Measurements from ENCODE around the gene FLYWCH1. TPM values are rescaled to one million over a fixed set of nuclear protein-coding genes. Genes with fewer than 3 reads are reported as not detected.

The FLYWCH1 gene
- total RNA-seq, 2 donors from 2014 or later = 66.6 to 85.7 TPM

DNA sequence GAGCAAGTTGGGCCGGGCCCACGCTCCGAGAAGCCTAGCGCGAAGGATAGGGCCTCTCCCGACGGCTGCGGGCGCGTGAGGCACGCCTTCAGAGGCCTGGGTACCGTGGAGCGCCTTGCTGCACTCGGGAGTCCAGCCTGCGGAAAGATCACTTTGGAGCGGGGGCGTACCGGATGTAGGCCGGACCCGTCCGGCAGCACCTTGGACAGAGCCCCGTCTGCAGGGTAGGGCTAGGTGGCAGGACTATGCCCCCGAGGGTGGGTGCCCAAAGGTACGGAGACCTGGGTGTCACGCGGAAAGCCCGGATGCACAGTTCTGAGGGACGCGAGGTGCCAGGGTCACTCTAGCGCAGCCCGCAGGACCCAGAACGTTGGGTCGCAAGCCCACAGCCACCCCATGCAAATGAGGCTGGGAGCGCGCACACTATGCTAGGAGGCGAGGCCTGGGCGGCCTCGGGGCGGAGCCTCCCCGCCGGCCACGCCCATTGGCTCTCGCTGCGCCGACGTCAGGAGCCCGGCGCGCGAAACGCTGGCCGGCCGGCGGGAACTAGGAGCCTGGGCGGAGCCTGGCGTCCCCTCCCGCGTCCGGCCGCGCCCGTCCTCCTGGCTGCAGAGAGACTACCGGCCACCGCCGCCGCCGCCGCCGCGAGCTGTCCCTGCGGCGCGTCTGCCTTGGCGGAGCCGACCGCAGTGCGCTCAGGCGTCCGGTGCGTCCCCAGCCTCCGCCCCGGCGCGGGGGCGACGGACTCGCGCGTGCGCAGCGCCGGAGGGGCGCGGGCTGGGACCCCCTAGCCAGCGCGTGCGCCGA lies 57.2 kb downstream of the FLYWCH1 start, which contains the start of gene PAQR4:
Gene PAQR4, plus strand, starts transcription at position 611 of the 807 bp plus-strand sequence. CDS start 327 bp downstream, outside the sequence.
- peaks cover 5 to 7% of the 10 kb centered on the region in 2 donors for H3K27me3 Mint-ChIP-seq
- H3K4me3 Mint-ChIP-seq = peak within 1 kb of the TSS; percentile 76
- H3K9me3 Mint-ChIP-seq = no peaks in the 10 kb centered on the region

DNA sequence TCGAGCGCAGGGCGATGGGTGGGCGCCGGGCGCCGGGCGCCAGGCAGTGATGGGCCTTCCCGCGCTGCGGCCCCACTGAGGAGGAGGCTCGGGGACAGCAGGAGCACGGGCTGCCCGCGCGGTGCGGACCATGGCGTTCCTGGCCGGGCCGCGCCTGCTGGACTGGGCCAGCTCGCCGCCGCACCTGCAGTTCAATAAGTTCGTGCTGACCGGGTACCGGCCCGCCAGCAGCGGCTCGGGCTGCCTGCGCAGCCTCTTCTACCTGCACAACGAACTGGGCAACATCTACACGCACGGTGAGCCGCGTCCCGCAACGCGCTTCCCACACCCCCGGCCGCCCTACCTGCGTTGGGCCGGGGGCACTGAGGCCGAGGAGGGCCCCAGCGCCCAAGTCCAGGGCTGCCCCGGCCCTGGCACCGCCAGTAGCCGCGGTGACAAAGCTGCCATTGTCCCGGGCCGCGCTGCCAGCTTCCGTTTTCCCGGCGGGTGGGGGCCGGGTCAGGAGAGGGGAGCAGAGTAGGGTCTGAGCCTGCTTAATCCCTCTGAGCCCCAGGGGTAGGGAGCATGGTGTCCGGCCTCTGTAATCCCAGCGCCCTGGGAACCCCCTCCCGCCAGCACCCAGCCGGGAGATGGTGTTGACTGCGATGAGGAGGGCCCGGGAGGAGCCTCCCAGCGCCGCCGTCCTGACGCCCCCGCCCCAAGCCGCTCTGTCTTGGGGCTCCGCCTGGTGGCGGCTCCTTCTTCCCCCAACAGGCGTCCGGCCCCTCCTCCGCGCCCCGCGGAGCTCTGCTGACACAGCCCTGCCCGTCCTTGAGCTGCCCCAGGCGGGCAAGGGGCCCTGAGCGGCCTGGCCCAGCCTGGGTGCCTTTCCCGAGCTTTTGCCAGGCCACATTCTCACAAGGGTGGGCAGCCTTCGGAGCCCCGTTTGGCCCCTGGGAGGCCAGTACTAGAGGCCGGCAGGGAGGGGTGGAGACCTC lies 58.1 kb downstream of the FLYWCH1 start:
- ATAC-seq = peak; percentile 62 to 73
- no peak overlapping the region for H3K27ac Mint-ChIP-seq
- H3K36me3 Mint-ChIP-seq = no peaks in the 10 kb centered on the region
- H3K27me3 Mint-ChIP-seq = peaks cover 5% of the 10 kb centered on the region in 2 donors
- peaks cover 14 to 26% of the 10 kb centered on the region in 2 donors for H3K4me1 Mint-ChIP-seq (ENCODE audit: low read depth in 2 of 2)
- H3K4me3 Mint-ChIP-seq = peak overlapping the region; percentile 67
- DNase-seq (ENCODE audit: low spot score) = no peak
- no peaks in the 10 kb centered on the region for H3K9me3 Mint-ChIP-seq

More for the DNA sequence above, 57.2 kb downstream of the FLYWCH1 start, which contains the start of gene PAQR4:
- DNase-seq (ENCODE audit: low spot score) (peak; percentile 92), ATAC-seq (peak; percentile 89 to 94)
- Mint-ChIP-seq H3K27ac (no peak within 1 kb of the TSS), H3K36me3 (no peaks in the 10 kb centered on the region), H3K4me1 (ENCODE audit: low read depth in 2 of 2) (peaks cover 17 to 26% of the 10 kb centered on the region in 2 donors)

DNA sequence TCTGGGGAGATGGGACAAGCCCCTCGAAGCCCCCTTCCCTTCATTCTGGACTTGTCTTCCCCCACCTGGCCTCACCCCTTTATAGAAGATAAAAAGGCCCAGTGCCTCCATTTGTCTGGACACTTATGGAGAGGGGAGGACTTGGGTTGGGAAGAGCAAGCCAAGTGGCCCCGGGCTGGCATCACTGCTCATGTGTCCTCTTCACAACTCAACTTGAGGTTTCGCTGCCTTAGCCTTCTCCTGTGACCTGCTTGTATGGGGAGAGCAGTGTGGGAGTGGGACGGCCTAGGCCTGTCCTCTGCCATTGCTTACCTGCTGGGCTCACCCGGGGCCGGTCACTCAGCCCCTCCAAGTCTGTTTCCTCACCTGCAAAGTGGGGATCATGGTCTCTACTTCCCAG lies 58.8 kb downstream of the FLYWCH1 start:
- Mint-ChIP-seq H3K36me3 (no peaks in the 10 kb centered on the region), H3K9me3 (no peaks in the 10 kb centered on the region), H3K4me1 (ENCODE audit: low read depth in 2 of 2) (peaks cover 14 to 26% of the 10 kb centered on the region in 2 donors), H3K27ac (peak overlapping the region in 1 of 2 donors; percentile 78), H3K27me3 (peaks cover 5% of the 10 kb centered on the region in 2 donors), H3K4me3 (peak overlapping the region; percentile 67)
- ATAC-seq (no peak), DNase-seq (ENCODE audit: low spot score) (no peak)

DNA sequence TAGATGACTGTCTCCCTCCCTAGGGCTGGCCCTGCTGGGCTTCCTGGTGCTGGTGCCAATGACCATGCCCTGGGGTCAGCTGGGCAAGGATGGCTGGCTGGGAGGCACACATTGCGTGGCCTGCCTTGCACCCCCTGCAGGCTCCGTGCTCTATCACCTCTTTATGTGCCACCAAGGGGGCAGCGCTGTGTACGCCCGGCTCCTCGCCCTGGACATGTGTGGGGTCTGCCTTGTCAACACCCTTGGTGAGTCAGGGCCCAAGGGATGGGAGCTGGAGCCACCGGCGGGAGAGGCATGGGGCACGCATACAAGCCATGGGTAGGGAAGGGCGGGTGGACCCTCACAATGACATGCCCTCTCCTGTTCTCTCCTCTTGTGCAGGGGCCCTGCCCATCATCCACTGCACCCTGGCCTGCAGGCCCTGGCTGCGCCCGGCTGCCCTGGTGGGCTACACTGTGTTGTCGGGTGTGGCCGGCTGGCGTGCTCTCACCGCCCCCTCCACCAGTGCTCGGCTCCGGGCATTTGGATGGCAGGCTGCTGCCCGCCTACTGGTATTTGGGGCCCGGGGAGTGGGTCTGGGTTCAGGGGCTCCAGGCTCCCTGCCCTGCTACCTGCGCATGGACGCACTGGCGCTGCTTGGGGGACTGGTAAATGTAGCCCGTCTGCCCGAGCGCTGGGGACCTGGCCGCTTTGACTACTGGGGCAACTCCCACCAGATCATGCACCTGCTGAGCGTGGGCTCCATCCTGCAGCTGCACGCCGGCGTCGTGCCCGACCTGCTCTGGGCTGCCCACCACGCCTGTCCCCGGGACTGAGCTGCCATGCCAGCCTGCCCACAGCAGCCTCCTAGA lies 59.6 kb downstream of the FLYWCH1 start:
- H3K4me1 Mint-ChIP-seq (ENCODE audit: low read depth in 2 of 2) = peaks cover 14 to 26% of the 10 kb centered on the region in 2 donors
- H3K27ac Mint-ChIP-seq = peak overlapping the region; percentile 53 to 78
- no peaks in the 10 kb centered on the region for H3K9me3 Mint-ChIP-seq
- H3K27me3 Mint-ChIP-seq = peaks cover 5% of the 10 kb centered on the region in 2 donors
- DNase-seq (ENCODE audit: low spot score) (no peak), ATAC-seq (no peak)
- H3K36me3 Mint-ChIP-seq = no peaks in the 10 kb centered on the region
- peak overlapping the region; percentile 67 for H3K4me3 Mint-ChIP-seq

DNA sequence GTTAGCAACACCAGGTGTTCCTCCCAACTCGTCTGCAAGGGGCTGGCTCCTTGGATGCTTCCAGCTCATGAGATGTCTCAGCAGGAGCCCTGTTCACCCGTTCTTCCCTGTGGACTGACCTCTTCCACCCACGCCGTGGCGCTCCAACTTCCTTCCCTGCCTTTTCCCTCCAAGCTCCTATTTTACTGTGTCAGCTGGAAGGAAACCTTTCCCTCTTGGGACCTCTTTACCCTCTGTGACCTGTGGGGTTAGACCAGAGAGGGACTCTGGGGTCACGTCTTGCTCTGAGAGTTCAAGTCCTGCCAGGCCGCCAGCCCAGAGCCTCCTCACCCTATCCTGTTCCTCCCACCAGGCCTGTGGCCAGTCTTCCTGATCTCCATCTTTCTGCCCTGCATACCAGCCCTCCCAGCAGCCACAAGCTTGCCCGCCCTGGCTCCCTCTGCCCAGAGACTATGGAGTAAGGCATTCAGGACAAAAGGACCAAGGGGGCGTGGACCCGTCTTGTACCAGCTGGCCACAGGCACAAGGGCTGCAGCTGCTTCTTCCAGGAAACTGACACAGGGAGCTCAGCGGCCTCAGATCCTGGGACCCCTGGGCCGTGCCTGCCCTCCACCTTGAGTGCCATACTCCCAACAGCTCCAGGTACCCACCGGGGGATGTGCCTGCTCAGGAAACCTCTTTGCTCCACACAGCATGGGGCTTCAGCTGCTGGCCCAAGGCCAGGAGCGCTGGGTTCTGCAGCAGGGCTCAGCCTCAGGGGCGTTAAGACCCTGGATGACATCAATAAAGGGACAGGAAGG lies 60.5 kb downstream of the FLYWCH1 start:
- DNase-seq (ENCODE audit: low spot score) (no peak), ATAC-seq (no peak)
- Mint-ChIP-seq H3K4me1 (ENCODE audit: low read depth in 2 of 2) (peaks cover 14 to 26% of the 10 kb centered on the region in 2 donors), H3K4me3 (peak overlapping the region; percentile 65), H3K9me3 (no peaks in the 10 kb centered on the region), H3K27ac (peak overlapping the region; percentile 53 to 60), H3K36me3 (no peaks in the 10 kb centered on the region), H3K27me3 (peaks cover 5% of the 10 kb centered on the region in 2 donors)

DNA sequence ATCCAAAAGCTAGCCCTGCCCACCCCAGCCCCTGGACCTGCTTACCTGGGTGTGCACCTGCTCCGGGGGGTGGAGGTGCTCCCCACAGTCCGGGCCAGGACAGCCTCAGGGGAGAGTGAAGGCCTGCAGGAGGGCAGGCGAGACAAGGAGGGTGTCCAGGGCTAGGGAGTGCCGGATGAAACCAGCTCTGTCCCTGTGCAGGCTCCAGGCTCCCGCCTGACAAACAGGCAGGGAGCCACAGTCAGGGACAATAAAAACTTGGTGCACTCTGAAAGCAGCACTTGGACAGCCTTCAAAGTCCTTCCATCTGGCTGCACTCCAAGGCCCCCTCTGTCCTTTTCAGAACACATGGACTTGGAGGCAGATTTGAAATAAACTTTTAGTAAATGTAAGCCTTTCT lies 61.4 kb downstream of the FLYWCH1 start:
- H3K36me3 Mint-ChIP-seq = no peaks in the 10 kb centered on the region
- no peak overlapping the region for H3K27ac Mint-ChIP-seq
- peaks cover 14 to 23% of the 10 kb centered on the region in 2 donors for H3K4me1 Mint-ChIP-seq (ENCODE audit: low read depth in 2 of 2)
- no peak for ATAC-seq
- DNase-seq (ENCODE audit: low spot score) = no peak
- H3K9me3 Mint-ChIP-seq = no peaks in the 10 kb centered on the region
- peaks cover 3% of the 10 kb centered on the region in 2 donors for H3K27me3 Mint-ChIP-seq
- no peak overlapping the region for H3K4me3 Mint-ChIP-seq

DNA sequence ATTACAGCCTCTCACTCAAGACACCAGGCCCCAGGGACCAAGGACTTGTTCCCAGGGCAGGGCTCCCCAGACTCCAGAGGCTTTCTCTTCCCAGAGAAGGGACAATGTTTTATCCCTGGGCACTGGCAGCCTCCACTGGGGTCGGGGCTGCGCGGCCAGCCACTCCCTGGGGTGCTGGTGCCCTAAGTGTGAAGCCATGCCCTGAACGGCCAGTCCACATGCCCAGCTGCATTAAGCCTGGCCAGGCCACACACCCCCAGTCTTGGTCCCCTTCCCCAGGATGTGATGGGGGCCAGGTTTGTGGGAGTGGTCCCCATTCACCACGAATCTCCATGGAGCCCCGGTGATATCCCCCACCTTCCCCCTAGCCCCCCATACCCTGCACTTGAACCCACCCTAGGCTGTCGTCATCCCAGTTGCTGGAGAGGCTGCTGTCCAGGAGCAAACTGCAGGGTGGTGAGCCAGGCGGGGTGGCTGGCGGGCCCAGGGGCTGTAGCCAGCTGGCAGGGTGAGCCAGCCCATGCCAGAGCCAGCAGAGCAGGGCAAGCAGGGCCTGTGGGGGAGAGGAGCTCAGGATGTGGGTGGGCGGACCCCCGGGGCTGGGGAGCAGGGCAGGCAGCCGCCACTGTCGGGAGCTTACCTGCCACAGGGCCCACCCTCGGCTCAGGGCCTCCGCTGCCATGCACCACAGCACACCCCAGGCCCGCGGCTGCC lies 62.0 kb downstream of the FLYWCH1 start:
- Mint-ChIP-seq H3K9me3 (no peaks in the 10 kb centered on the region), H3K36me3 (no peaks in the 10 kb centered on the region), H3K4me1 (ENCODE audit: low read depth in 2 of 2) (peaks cover 8 to 17% of the 10 kb centered on the region in 2 donors), H3K27ac (no peak overlapping the region), H3K4me3 (no peak overlapping the region), H3K27me3 (no peaks in the 10 kb centered on the region)
- DNase-seq (ENCODE audit: low spot score) (no peak), ATAC-seq (no peak)

DNA sequence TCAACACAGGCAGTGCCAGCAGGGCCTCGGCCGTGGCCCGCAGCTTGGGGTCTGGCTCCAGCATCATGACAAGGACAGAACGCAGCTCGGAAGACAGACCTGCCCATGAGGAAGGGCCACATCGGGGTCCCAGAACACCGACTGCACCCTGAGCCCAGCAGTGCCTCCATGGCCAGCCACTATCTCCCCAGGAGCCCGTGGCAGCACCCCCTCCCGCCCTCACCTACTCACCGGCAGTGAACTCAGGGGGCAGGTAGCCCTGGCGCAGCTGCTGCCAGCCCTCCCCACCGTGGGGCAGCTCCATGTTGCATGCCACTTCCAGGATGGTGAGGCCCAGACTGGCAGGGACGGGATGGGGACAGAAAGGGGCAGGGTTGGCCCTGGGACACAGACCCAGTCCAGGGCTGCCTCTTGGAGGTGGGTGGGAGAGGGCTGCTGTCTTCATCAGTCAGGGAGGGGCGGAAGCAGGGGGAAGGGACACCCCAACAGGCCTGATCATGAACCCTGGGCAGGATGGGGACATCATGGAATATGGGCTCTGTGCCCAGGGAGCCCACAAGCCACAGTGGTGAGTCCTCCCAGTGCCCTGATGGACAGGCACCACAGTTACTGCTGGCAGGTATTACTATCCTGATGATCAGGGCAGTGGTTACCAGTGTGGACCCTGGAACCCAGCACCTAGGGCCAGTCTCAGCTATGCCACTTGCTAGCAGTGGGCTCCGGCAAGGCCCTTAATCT lies 62.8 kb downstream of the FLYWCH1 start:
- no peak overlapping the region for H3K4me3 Mint-ChIP-seq
- no peaks in the 10 kb centered on the region for H3K9me3 Mint-ChIP-seq
- H3K4me1 Mint-ChIP-seq (ENCODE audit: low read depth in 2 of 2) = peaks cover 8 to 17% of the 10 kb centered on the region in 2 donors
- no peak overlapping the region for H3K27ac Mint-ChIP-seq
- no peak for ATAC-seq
- no peaks in the 10 kb centered on the region for H3K27me3 Mint-ChIP-seq
- H3K36me3 Mint-ChIP-seq = no peaks in the 10 kb centered on the region
- no peak for DNase-seq (ENCODE audit: low spot score)

DNA sequence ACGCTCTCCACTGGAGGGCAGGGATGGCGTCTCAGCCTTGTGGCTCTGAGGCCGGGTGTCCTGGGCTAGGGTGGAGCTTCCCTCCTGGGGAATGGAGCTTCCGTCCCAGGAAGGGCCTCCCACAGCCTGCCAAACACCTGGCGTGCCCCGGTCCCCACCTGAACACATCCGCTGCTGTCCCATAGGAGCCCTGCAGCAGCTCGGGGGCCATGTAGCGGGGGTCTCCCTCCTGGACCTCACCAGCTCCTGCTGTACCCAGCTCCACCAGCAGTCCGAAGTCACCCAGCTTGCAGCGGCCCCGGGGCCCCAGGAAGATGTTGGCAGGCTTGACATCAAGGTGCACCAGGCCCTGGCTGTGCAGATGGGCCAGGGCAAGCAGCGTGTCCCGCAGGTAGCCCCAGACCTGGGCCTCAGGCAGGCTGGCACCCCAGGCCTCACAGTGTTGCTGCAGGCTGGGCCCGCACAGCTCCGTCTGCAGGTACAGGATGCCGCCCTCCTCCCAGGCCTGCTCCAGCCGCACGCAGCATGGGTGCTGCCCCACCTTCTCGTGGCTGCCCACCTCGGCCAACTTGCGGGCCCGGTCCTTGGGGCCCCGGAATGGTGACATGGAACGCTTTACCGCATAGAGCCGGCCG lies 63.5 kb downstream of the FLYWCH1 start:
- H3K9me3 Mint-ChIP-seq = no peaks in the 10 kb centered on the region
- no peak overlapping the region for H3K4me3 Mint-ChIP-seq
- no peaks in the 10 kb centered on the region for H3K36me3 Mint-ChIP-seq
- H3K4me1 Mint-ChIP-seq (ENCODE audit: low read depth in 2 of 2) = peaks cover 8 to 17% of the 10 kb centered on the region in 2 donors
- no peak overlapping the region for H3K27ac Mint-ChIP-seq
- ATAC-seq (no peak), DNase-seq (ENCODE audit: low spot score) (no peak)
- H3K27me3 Mint-ChIP-seq = no peaks in the 10 kb centered on the region

DNA sequence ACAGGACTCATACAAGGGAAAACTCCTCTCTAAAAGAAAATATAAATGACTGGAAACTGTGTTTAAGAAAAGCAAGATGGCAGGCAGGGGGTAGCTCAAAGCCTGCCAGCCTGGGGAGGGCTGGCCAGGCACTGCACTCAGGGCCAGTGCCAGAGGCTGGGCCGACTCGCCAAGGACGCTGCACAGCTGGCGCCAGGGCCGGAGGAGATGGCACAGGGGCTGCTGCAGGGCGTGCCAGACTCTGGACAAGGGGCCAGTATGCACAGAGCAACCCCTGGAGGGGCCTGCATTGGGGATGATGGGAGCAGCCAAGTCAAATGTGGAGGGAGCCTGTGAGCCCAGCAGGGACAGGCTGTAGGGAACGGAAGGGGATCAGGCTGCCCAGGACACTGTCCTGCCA lies 64.5 kb downstream of the FLYWCH1 start:
- ATAC-seq (no peak), DNase-seq (ENCODE audit: low spot score) (no peak)
- H3K9me3 Mint-ChIP-seq = no peaks in the 10 kb centered on the region
- no peak overlapping the region for H3K4me3 Mint-ChIP-seq
- H3K27ac Mint-ChIP-seq = no peak overlapping the region
- H3K36me3 Mint-ChIP-seq = no peaks in the 10 kb centered on the region
- H3K27me3 Mint-ChIP-seq = no peaks in the 10 kb centered on the region
- peaks cover 6 to 13% of the 10 kb centered on the region in 2 donors for H3K4me1 Mint-ChIP-seq (ENCODE audit: low read depth in 2 of 2)

DNA sequence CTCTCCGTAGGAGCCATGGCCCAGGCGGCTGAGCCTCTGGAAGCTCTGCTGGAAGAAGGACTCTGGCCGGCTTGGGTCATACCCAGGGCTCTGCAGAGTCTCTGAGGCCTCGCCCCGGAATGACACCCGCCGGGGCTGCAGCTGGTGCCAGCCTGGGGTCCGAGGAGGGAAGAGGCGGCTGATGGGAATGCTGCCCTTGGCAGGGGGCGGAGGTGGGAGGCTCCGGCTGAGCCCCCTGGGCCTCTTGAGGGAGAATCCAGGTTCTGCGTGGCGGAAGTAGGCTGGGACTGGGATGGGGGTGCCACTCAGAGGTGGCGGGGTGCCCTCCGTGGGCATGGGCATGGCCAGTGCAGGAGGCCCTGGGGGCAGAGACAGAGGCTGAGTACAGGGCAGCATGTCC lies 64.9 kb downstream of the FLYWCH1 start:
- Mint-ChIP-seq H3K27ac (no peak overlapping the region), H3K4me3 (no peak overlapping the region), H3K9me3 (no peaks in the 10 kb centered on the region), H3K4me1 (ENCODE audit: low read depth in 2 of 2) (peaks cover 8 to 16% of the 10 kb centered on the region in 2 donors), H3K36me3 (no peaks in the 10 kb centered on the region), H3K27me3 (no peaks in the 10 kb centered on the region)
- DNase-seq (ENCODE audit: low spot score) (no peak), ATAC-seq (no peak)
